Stimulated activated naive CD4-positive, alpha-beta T cell treated with Interleukin-2 at 50 U/mL for 16 hours (primary cell): ENCODE measurements around the gene CLEC16A.
"Not testable (repeated sequence)": the region's sequence is repeated elsewhere in the genome, so short reads cannot be mapped to it uniquely, and the experiment has no call there.

Experiments
- DNase-seq: peaks from one replicate; lab custom pipeline; 2025; lab: John Stamatoyannopoulos, UW

The CLEC16A gene

GRCh38 chr16:10944249-10945064, at the start of gene CLEC16A:
TSS of gene CLEC16A (plus strand) at chr16:10944564. CDS start at chr16:10944718, 154 bp downstream.
- DNase-seq = peak; percentile 94

- peak; percentile 8 for DNase-seq
Observed at GRCh38 chr16:10895053-10895946, 49.1 kb upstream of the CLEC16A start.

GRCh38 chr16:10896165-10896564, 48.2 kb upstream of the CLEC16A start:
- DNase-seq = no peak

GRCh38 chr16:10896723-10897122, 47.6 kb upstream of the CLEC16A start:
- DNase-seq = no peak

- no peak for DNase-seq
Observed at GRCh38 chr16:10897134-10897533, 47.2 kb upstream of the CLEC16A start.

- DNase-seq = no peak
Observed at GRCh38 chr16:10902999-10903398, 41.4 kb upstream of the CLEC16A start.

- no peak for DNase-seq
Observed at GRCh38 chr16:10906482-10906881, 37.9 kb upstream of the CLEC16A start.

- DNase-seq = no peak
Observed at GRCh38 chr16:10906914-10907756, 37.2 kb upstream of the CLEC16A start.

- no peak for DNase-seq
Observed at GRCh38 chr16:10907757-10908045, 36.7 kb upstream of the CLEC16A start.

GRCh38 chr16:10911267-10911666, 33.1 kb upstream of the CLEC16A start:
- no peak for DNase-seq

- no peak for DNase-seq
Observed at GRCh38 chr16:10916534-10916933, 27.8 kb upstream of the CLEC16A start.

GRCh38 chr16:10918294-10919002, 25.9 kb upstream of the CLEC16A start:
- peak; percentile 78 for DNase-seq

- no peak for DNase-seq
Observed at GRCh38 chr16:10919003-10919351, 25.4 kb upstream of the CLEC16A start.

- DNase-seq = no peak
Observed at GRCh38 chr16:10920726-10921427, 23.5 kb upstream of the CLEC16A start.

- DNase-seq = no peak
Observed at GRCh38 chr16:10921536-10922327, 22.6 kb upstream of the CLEC16A start.

GRCh38 chr16:10922328-10923145, 21.8 kb upstream of the CLEC16A start:
- no peak for DNase-seq

- DNase-seq = no peak
Observed at GRCh38 chr16:10923146-10923649, 21.2 kb upstream of the CLEC16A start.

GRCh38 chr16:10923650-10924214, 20.6 kb upstream of the CLEC16A start:
- no peak for DNase-seq

- not testable (repeated sequence) for DNase-seq
Observed at GRCh38 chr16:10925285-10925684, 19.1 kb upstream of the CLEC16A start.
